Parathyroid adenoma (tissue), 2 donors: ENCODE measurements around the gene MIA.
A peak's percentile ranks its signal among the peaks of the same experiment; 100 is the strongest.
"Not testable (repeated sequence)": the region's sequence is repeated elsewhere in the genome, so short reads cannot be mapped to it uniquely, and the experiment has no call there.

ENCODE experiments used
- H2AFZ ChIP-seq: fragments of 300-600 bp; sonication (generic); one replicate; pipeline ENCODE4 v1.7.0; 2017; ENCODE audit warnings: antibody characterized with exemption, mild to moderate bottlenecking
- H3K27ac ChIP-seq: fragments of 300-600 bp; sonication (generic); one replicate; pipeline ENCODE4 v1.7.0; 2017
- H3K27me3 ChIP-seq: fragments of 300-600 bp; sonication (generic); one replicate; pipeline ENCODE4 v1.7.0; 2017; ENCODE audit warnings: low read length; ENCODE audit not compliant: control insufficient read depth, insufficient read depth
- H3K36me3 ChIP-seq: fragments of 300-600 bp; sonication (generic); one replicate; pipeline ENCODE4 v1.7.0; 2017; ENCODE audit warnings: low read length; ENCODE audit not compliant: control insufficient read depth, insufficient read depth
- H3K4me1 ChIP-seq: fragments of 300-600 bp; sonication (generic); one replicate; pipeline ENCODE4 v1.7.0; 2017; ENCODE audit warnings: control low read depth
- H3K4me2 ChIP-seq: fragments of 300-600 bp; sonication (generic); one replicate; pipeline ENCODE4 v1.7.0; 2017; ENCODE audit warnings: low read length
- H3K4me3 ChIP-seq: fragments of 300-600 bp; sonication (generic); one replicate; pipeline ENCODE4 v1.7.0; 2017; ENCODE audit warnings: low read depth, low read length
- H3K79me2 ChIP-seq: fragments of 300-600 bp; sonication (generic); one replicate; pipeline ENCODE4 v1.7.0; 2017; ENCODE audit warnings: control low read depth
- H3K9ac ChIP-seq: fragments of 300-600 bp; sonication (generic); one replicate; pipeline ENCODE4 v1.7.0; 2017; ENCODE audit warnings: mild to moderate bottlenecking
- H3K9me3 ChIP-seq: fragments of 300-600 bp; sonication (generic); one replicate; pipeline ENCODE4 v1.7.0; 2017; ENCODE audit warnings: low read length; ENCODE audit not compliant: control insufficient read depth
- CTCF ChIP-seq: fragments of 300-600 bp; sonication (generic); IDR thresholded peaks from one replicate; pipeline ENCODE4 v1.7.0; 2017; ENCODE audit warnings: antibody characterized with exemption, mild to moderate bottlenecking
- donor health status: primary hyperparathyroidism.

Gene MIA

GRCh38 chr19:40808497-40808896 is 33.2 kb downstream of the MIA start:
- Histone ChIP-seq H3K27ac (no peak overlapping the region), H3K9me3 (no peaks in the 10 kb centered on the region), H3K9ac (no peak overlapping the region), H3K4me2 (no peak overlapping the region), H3K79me2 (no peaks in the 10 kb centered on the region), H3K36me3 (no peaks in the 10 kb centered on the region), H2AFZ (no peak overlapping the region), H3K27me3 (no peaks in the 10 kb centered on the region), H3K4me3 (no peak overlapping the region), H3K4me1 (peaks cover 28% of the 10 kb centered on the region)
- TF ChIP-seq CTCF, result no peak

- H3K9me3 ChIP-seq, result no peaks in the 10 kb centered on the region
- H3K27me3 ChIP-seq, result no peaks in the 10 kb centered on the region
- H3K27ac ChIP-seq, result no peak overlapping the region
- no peak overlapping the region for H3K4me3 ChIP-seq
- no peaks in the 10 kb centered on the region for H3K79me2 ChIP-seq
- no peak overlapping the region for H3K4me2 ChIP-seq
- no peak for TF ChIP-seq CTCF
- H2AFZ ChIP-seq, result no peak overlapping the region
- H3K9ac ChIP-seq, result no peak overlapping the region
- peaks cover 18% of the 10 kb centered on the region for H3K4me1 ChIP-seq
- H3K36me3 ChIP-seq, result no peaks in the 10 kb centered on the region
These were observed 34.2 kb downstream of the MIA start for GRCh38 chr19:40809358-40810086.

DNA sequence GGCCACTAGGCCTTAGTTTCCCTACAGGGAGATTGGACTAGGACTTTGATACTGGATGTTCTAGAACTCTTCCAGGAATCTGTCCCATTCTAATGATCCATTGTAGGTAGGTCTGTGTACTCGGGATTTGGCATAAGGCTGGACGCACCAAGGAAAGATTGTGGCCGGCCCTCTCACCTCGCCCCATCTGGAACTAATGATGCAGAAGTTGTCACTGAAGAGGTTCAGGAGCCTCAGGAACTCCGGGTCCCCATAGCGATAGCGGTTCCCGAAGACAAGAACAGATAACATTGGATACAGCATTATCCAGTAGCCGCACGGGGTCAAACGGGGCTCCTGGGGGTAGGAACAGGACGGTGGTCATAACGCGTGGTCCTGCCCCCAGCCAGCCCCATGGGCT is 34.8 kb downstream of the MIA start:
- H3K27ac ChIP-seq, result no peak overlapping the region
- H3K4me2 ChIP-seq, result no peak overlapping the region
- H3K79me2 ChIP-seq, result no peaks in the 10 kb centered on the region
- H3K9me3 ChIP-seq, result no peaks in the 10 kb centered on the region
- no peaks in the 10 kb centered on the region for H3K36me3 ChIP-seq
- H3K4me1 ChIP-seq, result peaks cover 13% of the 10 kb centered on the region
- no peak for TF ChIP-seq CTCF
- no peak overlapping the region for H2AFZ ChIP-seq
- no peaks in the 10 kb centered on the region for H3K27me3 ChIP-seq
- no peak overlapping the region for H3K4me3 ChIP-seq
- H3K9ac ChIP-seq, result no peak overlapping the region

GRCh38 chr19:40810649-40811408 is 35.5 kb downstream of the MIA start:
- H3K4me1 ChIP-seq, H3K36me3 ChIP-seq, H2AFZ ChIP-seq, H3K9ac ChIP-seq, H3K79me2 ChIP-seq, H3K9me3 ChIP-seq, H3K27me3 ChIP-seq: not testable (repeated sequence)
- H3K4me2 ChIP-seq, result peak overlapping the region; percentile 60
- peak overlapping the region; percentile 24 for H3K27ac ChIP-seq
- peak overlapping the region; percentile 43 for H3K4me3 ChIP-seq

DNA sequence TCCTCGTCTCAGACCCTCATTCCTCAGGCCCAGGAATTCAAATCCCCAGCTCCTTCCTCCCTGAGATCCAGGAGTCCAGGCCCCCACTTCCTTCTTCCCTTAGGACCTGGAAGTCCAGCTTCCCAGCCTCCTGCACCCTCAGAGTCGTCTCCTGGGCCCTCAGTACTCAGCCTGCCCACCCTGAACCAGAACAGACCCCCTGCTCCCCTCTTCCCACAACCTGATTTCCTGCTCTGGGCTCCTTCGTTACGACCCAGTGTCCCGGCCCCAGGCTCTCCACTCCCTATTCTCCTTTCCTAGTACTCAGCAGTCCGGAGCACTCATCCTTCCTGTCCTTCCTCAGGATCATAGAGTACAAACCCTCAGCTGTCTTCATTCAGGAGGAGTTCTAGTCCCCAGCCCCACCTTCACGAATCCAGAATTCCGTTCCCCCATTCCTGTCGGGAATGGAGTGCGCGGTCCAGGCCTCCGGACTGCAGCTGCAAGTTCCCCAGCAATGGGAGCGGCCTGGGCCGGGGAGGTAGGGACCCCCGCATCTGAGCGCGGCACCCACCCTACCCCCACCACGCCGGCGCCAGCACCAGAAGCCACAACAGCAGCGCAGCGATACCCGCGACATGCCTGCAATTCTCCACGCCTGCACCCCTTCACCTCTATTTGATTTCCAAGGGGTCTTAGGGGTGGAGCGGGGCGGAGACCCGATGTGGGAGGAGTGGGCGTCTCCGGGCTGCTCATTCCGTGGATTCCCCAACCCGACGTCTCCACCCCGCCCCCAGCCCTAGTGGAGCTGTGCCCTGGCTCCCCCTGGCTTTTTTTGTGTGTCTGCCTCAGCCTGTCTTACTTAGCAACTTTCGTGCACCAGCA is 36.4 kb downstream of the MIA start:
- TF ChIP-seq CTCF, result no peak
- Histone ChIP-seq H3K79me2 (no peaks in the 10 kb centered on the region), H3K4me3 (no peak overlapping the region), H3K36me3 (no peaks in the 10 kb centered on the region), H3K9ac (no peak overlapping the region), H2AFZ (no peak overlapping the region), H3K4me2 (no peak overlapping the region), H3K27me3 (no peaks in the 10 kb centered on the region), H3K9me3 (no peaks in the 10 kb centered on the region), H3K27ac (peak overlapping the region; percentile 24), H3K4me1 (peaks cover 3% of the 10 kb centered on the region)

- not testable (repeated sequence) for H3K9me3 ChIP-seq, H3K9ac ChIP-seq, H3K4me2 ChIP-seq, H3K79me2 ChIP-seq, H3K36me3 ChIP-seq, H3K4me3 ChIP-seq, H3K27me3 ChIP-seq, H3K27ac ChIP-seq, H2AFZ ChIP-seq, H3K4me1 ChIP-seq
These were observed 37.2 kb downstream of the MIA start for GRCh38 chr19:40812571-40812970.
